CD4-positive, alpha-beta T cell (primary cell): ENCODE measurements around the gene DUSP22. TPM values are rescaled to one million over a fixed set of nuclear protein-coding genes. Genes with fewer than 3 reads are reported as not detected.

ENCODE experiments used
- ATAC-seq: fragments of 200-7000 bp; cut with Tn5 transposase; one replicate; pipeline ENCODE4 v1.10.0; 2022; ENCODE audit warnings: mild to moderate bottlenecking; ENCODE audit not compliant: poor library complexity
- CTCF ChIA-PET: fragments of 350-600 bp; sonication (Branson Sonifier 250); formaldehyde crosslinking; loops from one replicate; lab custom pipeline; 2021; ENCODE audit warnings: antibody characterized with exemption, inconsistent platforms; lab: Charles Lee
- POLR2A ChIA-PET: fragments of 350-600 bp; sonication (Branson Sonifier 250); formaldehyde crosslinking; loops from one replicate; lab custom pipeline; 2021; ENCODE audit warnings: antibody characterized with exemption, inconsistent platforms; lab: Charles Lee
- DNase-seq, 14 experiments: peaks; one replicate each; pipeline ENCODE4 v3.0.0-alpha.2; 2013 to 2020; ENCODE audit warnings: mixed read lengths in 2 of 14
- H3K27ac ChIP-seq, 2 donors: one replicate each; pipeline versions ENCODE4 v1.5.1 to v1.7.0; 2013; ENCODE audit warnings: low read length in 2 of 2, low read depth in 1 of 2, mild to moderate bottlenecking in 1 of 2
- H3K27me3 ChIP-seq, 2 experiments: 1 replicate in 1 of 2; 2 replicates in 1 of 2; pipeline versions ENCODE4 v1.6.1 to v1.7.0; 2013; ENCODE audit warnings: low read length in 2 of 2, control low read depth in 1 of 2, mild to moderate bottlenecking in 1 of 2, moderate library complexity in 1 of 2; ENCODE audit not compliant: insufficient read depth in 2 of 2, control insufficient read depth in 1 of 2
- H3K36me3 ChIP-seq: one replicate; pipeline ENCODE4 v1.6.1; 2013; ENCODE audit warnings: low read length, control low read depth; ENCODE audit not compliant: insufficient read depth
- H3K4me1 ChIP-seq: one replicate; pipeline ENCODE4 v1.6.1; 2013; ENCODE audit warnings: low read length, control low read depth; ENCODE audit not compliant: insufficient read depth
- H3K4me3 ChIP-seq: one replicate; pipeline ENCODE4 v1.5.1; 2013; ENCODE audit warnings: mild to moderate bottlenecking, low read length, moderate library complexity
- H3K9me3 ChIP-seq, 2 experiments: 1 replicate in 1 of 2; 2 replicates in 1 of 2; pipeline versions ENCODE4 v1.6.1 to v1.7.0; 2013; ENCODE audit warnings: low read length in 2 of 2, mild to moderate bottlenecking in 2 of 2, control low read depth in 1 of 2, moderate library complexity in 1 of 2; ENCODE audit not compliant: control insufficient read depth in 1 of 2, insufficient read depth in 1 of 2
- H3K27ac Mint-ChIP-seq: one replicate; pipeline ENCODE4 v1.8.0; 2020; ENCODE audit warnings: mixed read lengths
- H3K27me3 Mint-ChIP-seq: one replicate; pipeline ENCODE4 v1.8.0; 2021; ENCODE audit warnings: mixed read lengths
- H3K36me3 Mint-ChIP-seq: one replicate; pipeline ENCODE4 v1.8.0; 2021; ENCODE audit warnings: low read depth, mixed read lengths
- H3K4me1 Mint-ChIP-seq: one replicate; pipeline ENCODE4 v1.8.0; 2021; ENCODE audit warnings: low read depth, mixed read lengths
- H3K4me3 Mint-ChIP-seq: one replicate; pipeline ENCODE4 v1.8.0; 2020; ENCODE audit warnings: mild to moderate bottlenecking, mixed read lengths
- H3K9me3 Mint-ChIP-seq: one replicate; pipeline ENCODE4 v1.8.0; 2020; ENCODE audit warnings: mixed read lengths
- CTCF ChIP-seq: fragments of 200-600 bp; IDR thresholded peaks from one replicate; pipeline ENCODE4 v1.8.0; 2022; ENCODE audit warnings: antibody characterized with exemption, mild to moderate bottlenecking
- intact Hi-C, 2 experiments: fragments of 100-400 bp; cut with DNase I in 1 of 2; cut with micrococcal nuclease in 1 of 2; formaldehyde crosslinking; loops; one replicate each; pipeline versions ENCODE4 v1.15.1 to v1.9.0; 2023 to 2025; cut with DNase I, micrococcal nuclease
- total RNA-seq, 174 experiments: library from RNA in 2 of 174; stranded (reverse) in 2 of 174; gene quantifications; one replicate each; pipeline ENCODE4 v1.2.3 and lab custom pipeline; 2021 to 2026

Gene DUSP22
- total RNA-seq, 2 experiments from 2014 or later: 25.4 to 26.3 TPM

- no peaks in the 10 kb centered on the region for H3K9me3 ChIP-seq
- TF ChIP-seq CTCF: no peak
- peak in 11 of 14 experiments; percentile 24 to 58 (median 33) for DNase-seq
- POLR2A ChIA-PET: interaction anchor here (0.6 to 6.1 kb wide), 8 partner anchors 12 to 1062 kb away, joined by 3 to 74 read pairs (median 4); no protein-coding TSS in a partner anchor
- H3K36me3 Mint-ChIP-seq: peaks cover 17% of the 10 kb centered on the region
- peak overlapping the region; percentile 96 for H3K4me3 Mint-ChIP-seq
- CTCF ChIA-PET: interaction anchor here (0.9 to 1.3 kb wide), 3 partner anchors 11 to 204 kb away, joined by 3 to 4 read pairs (median 4); no protein-coding TSS in a partner anchor
- peak overlapping the region; percentile 80 for H3K4me3 ChIP-seq
- no peak overlapping the region for H3K27ac ChIP-seq
- H3K27ac Mint-ChIP-seq: peak overlapping the region; percentile 79
- H3K9me3 Mint-ChIP-seq: no peaks in the 10 kb centered on the region
- H3K4me1 ChIP-seq: peaks cover 40% of the 10 kb centered on the region
- no peaks in the 10 kb centered on the region for H3K27me3 ChIP-seq
- H3K36me3 ChIP-seq: peaks cover 13% of the 10 kb centered on the region
- peaks cover 41% of the 10 kb centered on the region for H3K4me1 Mint-ChIP-seq
- intact Hi-C loops: loop anchor here in 1 of 2 experiments (5.0 kb wide), 5 partner anchors 50 to 990 kb away; no protein-coding TSS in a partner anchor
- H3K27me3 Mint-ChIP-seq: peaks cover 9% of the 10 kb centered on the region
- ATAC-seq: peak; percentile 40
Observed at GRCh38 chr6:392441-393390, 100.4 kb downstream of the DUSP22 start.

DNA sequence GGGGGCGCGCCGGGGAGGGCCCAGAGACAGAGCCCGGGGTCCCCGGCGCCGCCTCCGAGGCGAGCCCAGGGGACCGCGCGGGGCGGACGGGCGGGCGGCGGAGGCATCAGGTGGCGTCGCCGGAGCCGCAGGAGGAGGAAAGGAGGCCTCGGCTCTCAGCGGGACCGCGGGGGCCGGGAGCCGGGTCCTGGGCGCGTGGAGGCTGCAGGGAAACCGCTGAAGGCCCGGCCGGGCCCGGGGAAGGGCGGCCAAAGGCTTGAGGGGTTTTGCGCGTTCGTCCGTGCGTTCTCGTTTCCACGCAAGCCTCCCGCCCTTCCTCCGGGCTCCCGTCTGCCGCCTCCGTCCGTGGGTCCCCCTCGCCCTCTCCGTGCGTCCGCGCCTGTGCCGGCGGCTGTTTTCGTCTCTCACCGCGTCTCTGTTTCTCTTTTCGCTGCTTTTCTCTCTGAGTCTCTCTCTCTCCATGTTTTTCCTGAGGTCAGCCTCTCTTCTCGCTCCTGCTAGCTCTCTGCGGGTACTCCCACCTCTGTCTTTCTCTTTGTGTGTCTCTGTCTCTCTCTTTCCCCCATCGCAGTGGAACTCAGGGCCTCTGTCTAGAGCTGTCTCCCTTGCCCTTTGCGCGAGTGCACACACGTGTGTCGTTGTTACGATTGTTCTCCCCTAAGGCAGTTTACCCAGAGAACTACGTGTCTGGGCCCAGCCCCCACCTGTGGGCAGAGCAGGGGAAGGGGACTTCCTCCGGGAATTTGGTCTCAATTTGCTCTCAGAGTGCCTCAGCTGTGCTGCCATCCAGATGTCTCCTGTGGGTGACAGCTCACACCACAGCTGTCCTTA lies 101.3 kb downstream of the DUSP22 start:
- H3K4me3 Mint-ChIP-seq: peak overlapping the region; percentile 93
- CTCF ChIA-PET: interaction anchor here (1.2 kb wide), 1 partner anchor 26 kb away, joined by 4 read pairs; no protein-coding TSS in a partner anchor
- no peaks in the 10 kb centered on the region for H3K9me3 Mint-ChIP-seq
- peak in 3 of 14 experiments; percentile 20 to 45 (median 33) for DNase-seq
- TF ChIP-seq CTCF: no peak
- Histone ChIP-seq H3K9me3 (no peaks in the 10 kb centered on the region), H3K27ac (no peak overlapping the region), H3K36me3 (peaks cover 13% of the 10 kb centered on the region), H3K27me3 (no peaks in the 10 kb centered on the region), H3K4me3 (peak overlapping the region; percentile 80), H3K4me1 (peaks cover 43% of the 10 kb centered on the region)
- intact Hi-C loops: loop anchor here in 1 of 2 experiments (5.0 kb wide), 5 partner anchors 49 to 989 kb away; no protein-coding TSS in a partner anchor
- H3K4me1 Mint-ChIP-seq: peaks cover 42% of the 10 kb centered on the region
- peak; percentile 12 for ATAC-seq
- POLR2A ChIA-PET: interaction anchor here (2.6 to 6.1 kb wide), 3 partner anchors 11 to 96 kb away, joined by 9 to 74 read pairs (median 65); no protein-coding TSS in a partner anchor
- H3K27me3 Mint-ChIP-seq: peaks cover 6% of the 10 kb centered on the region
- peaks cover 20% of the 10 kb centered on the region for H3K36me3 Mint-ChIP-seq
- H3K27ac Mint-ChIP-seq: peak overlapping the region; percentile 73
